RPMI7951 (cell line): Measurements from ENCODE around the gene KCTD1. TPM values are rescaled to one million over a fixed set of nuclear protein-coding genes. Genes with fewer than 3 reads are reported as not detected.

Experiments used
- DNase-seq: peaks from one replicate; pipeline ENCODE4 v3.0.0-alpha.2; 2012; ENCODE audit warnings: low read depth
- total RNA-seq: library from RNA; depleted of rRNA; stranded (reverse); fragments of >200 nt; shearing (Covaris generic); gene quantifications from 2 replicates; pipeline ENCODE4 v1.2.3, GENCODE V29; 2014

KCTD1 gene
- total RNA-seq, 1 experiment from 2014 or later, result 19.2 TPM

DNA sequence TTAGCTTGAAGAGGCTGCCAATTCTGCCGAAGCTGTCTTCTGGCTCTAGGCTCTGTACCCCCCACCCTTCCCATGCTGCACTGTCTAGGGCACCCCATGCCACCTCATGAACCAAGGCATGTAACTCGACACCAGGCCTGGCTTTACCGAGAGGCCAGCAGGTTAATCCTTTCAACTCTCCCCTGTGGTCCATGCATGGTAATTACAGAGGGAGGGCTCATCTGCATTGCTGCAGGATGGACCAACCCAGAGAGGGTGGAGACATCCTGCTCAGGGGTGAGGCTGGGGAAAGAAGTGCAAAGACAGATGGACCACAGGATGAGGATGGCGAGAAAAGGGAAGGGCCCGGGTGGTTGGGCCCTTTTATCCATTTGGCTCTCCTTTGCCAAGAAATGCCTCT lies 65.8 kb downstream of the KCTD1 start:
- peak; percentile 15 for DNase-seq

DNA sequence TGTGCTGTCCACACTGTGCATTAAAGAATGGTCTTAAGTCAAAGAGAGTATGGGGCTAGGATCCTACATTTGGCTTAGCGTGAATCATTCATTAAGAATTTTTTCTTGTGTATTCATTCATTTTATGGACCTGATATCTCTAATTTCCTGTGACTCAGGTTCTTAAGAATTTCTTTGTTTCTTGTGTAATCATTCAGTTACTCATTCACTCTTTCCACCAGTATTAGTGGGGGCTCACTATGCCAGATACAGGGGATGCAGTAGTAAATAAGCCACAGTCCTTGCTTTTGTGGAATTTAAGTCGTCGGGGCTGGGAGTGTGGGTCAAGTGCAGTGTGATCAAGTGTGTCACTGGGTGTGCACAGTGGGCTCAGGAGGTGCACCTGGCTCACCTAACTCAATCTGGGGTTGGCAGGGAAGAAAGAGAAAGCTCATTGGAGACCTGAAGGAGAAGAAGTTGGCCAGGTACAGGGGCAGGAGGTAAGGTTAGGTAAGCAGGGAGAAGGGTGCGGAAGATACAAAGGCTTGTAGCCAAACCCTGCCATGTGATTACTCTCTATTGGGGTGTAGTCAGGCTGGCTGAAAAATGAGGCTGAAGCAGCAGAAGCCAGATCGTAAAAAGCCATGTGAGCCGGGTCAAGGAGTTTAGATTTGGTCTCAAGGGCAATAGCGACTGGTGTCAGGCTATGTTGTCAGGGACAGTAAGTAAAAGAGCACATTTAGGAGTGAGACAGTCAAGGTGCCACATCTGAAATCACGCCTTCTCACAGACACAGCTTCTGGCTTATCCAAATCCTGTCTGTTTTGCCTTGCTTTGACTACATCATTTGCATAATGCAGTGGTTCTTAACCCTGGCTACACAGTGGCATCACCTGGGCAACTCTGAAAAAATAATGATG lies 67.2 kb downstream of the KCTD1 start:
- DNase-seq, result peak; percentile 89

DNA sequence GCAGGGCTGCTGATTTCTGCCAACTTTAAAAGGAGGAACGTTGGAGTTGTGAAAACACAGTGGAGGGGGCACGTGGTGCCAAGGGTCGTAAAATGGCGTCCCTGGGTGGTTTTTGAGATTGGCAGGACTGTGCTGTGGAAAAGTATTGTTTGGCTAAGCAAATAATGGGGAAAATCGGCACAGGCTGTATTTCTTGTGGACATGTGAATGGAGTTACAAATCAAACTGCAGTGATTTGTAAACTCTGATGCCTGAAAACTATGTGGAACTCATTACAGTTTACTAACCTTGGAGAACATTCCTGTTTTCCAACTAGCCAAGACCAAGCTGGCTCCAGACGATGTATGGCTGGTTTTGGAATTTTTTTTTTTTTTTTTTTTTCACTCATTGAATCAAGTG lies 68.7 kb downstream of the KCTD1 start:
- no peak for DNase-seq

DNA sequence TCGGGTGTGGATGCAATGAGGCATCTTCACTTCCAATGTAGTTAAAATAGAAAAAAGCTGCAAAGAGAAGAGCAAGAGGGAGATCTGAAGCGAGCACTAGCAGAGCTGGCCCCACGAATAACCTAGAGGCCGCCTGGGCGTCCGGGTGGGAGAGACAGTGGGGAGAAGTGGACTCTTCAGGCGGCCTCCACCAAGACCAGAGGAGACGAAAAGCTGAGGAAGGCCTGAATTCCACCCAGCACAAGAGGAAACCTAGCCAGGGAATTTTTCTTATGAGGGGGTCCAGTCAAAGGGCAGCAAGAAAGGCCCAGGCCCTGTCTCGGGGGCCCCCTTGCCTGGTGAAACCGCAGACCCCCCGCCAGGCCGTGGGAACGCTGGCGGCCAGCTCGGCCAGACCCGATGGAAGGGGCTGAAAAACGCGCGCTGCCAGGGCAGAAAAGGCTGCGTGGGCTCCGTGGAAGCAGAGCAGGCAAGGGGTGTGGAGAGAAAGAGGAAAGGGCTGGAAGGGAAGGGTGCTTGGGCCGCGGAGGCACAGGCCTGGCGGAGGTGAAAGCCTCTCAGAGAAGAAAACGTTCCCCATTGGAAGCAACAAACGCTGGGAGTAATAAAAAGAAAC lies 69.2 kb downstream of the KCTD1 start:
- DNase-seq, result no peak

DNA sequence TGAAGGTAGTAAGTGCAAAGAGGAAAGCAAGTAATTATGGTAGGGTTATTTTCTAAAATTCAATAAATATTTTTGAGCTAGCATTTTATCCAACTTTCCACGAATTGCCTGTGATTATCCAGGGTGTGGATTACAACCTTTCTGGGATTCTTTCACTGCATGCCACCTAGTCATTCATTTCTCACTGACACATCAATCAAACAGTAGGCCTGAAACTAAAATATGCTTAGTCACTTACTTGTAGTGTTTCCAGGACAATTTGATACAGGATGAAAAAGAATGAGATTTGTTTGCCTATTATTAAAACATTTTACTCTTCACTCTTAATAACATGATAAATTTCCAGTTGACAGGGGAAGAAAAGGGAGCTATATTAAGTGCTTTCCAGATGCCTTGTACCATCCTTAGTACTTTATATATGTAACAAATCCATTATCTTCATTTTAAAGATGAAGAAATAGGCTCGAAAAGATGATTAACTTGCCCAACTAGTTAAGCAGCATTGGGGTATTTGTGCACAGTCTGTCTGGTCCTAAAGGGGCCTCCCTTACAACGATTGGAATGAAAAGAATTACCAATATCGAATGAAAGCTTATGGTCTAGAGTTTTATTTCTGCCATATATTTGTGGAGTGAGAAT lies 70.4 kb downstream of the KCTD1 start:
- peak; percentile 6 for DNase-seq

DNA sequence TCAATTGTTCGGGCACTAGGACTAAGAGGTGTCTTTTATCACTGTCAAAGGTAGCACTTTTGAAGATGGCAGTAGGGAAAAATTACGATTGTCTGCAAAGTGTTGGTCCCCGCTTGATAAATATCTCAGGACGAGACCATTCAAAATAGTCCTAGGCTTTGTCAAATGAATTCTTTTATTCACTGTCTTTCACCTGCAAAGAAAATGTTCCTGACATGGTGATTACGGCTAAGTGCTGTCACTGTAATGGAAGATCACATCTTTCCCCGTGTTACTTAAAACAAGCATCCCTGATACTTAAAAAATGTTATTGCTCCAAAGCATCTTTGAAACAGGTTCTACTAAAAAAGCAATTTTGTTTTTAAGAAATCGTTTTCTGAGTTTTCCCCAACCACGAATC lies 71.7 kb downstream of the KCTD1 start:
- DNase-seq, result no peak

DNA sequence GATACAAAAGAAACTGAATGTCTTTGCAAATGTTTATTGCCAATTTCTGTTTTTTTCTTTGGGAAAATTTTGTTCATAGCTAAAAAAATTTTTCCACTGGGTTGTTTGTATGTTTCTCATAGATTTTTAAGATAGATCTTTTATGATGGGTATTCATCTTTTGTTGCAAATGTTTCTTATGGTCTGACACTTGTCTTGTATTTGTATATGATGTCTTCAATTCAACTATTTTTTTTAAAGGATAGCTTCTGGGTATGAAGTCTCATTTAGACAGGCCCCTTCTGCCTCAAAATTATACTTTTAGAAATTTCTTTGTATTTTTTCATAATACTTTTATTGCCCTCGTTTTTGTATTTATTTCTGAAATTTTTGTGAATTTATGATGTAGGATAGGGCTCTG lies 73.8 kb downstream of the KCTD1 start:
- DNase-seq, result no peak

DNA sequence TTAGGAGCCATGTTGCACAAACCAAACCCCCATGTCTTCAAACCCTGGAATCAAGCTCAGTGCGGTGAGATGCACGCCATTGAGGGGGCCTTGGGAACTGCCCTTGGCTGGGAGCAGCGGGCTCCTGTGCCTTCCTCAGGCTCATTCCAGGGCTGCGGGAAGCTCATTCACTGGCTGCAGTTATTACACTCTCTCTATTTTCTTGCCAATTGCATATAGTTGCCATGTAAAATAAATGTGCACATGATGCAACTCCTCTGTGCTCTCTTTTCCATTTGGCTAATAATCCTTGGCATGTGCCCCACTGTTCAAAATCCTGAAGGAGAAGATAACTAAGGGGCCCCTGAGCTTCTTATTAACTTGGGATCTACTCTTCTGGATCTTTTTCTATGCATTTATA lies 74.7 kb downstream of the KCTD1 start:
- DNase-seq, result no peak

DNA sequence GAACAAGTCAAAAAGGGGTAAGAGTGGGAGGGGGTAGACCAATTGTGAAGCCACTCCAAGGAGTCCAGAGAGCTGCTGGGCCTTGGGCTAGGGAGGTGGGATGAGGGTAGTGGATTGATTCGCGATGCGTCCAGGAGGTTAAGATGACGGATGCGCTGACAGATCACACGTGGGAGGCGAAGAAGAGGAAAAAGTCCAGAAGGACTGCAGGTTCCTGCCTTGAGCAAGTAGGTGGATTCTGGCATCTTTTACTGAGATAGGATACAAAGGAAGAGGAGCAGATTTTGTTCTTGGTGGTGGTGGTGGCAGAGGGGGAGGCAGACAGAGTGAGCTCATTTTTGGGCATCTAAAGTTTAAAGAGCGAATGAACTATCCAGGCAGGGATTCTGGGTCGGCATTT lies 76.5 kb downstream of the KCTD1 start:
- no peak for DNase-seq

DNA sequence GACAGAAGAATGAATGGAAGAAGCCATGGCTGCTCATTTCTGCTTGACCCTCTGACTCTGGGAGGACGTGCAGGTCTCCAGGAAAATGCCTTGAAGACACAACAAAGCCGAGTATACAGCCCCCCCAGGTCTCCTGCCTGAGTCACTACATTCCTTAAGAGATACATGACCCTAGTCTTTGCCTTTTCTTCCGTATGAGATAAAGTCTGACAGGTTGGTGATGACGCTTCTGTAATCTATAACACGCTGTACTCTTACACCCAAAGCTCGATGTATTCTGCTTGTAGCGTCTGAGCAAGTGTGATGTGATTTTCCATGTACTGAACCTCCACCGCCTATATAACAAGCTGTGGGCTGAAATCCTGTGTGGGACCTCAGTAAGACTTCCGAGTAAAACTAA lies 77.3 kb downstream of the KCTD1 start:
- DNase-seq, result peak; percentile 4

DNA sequence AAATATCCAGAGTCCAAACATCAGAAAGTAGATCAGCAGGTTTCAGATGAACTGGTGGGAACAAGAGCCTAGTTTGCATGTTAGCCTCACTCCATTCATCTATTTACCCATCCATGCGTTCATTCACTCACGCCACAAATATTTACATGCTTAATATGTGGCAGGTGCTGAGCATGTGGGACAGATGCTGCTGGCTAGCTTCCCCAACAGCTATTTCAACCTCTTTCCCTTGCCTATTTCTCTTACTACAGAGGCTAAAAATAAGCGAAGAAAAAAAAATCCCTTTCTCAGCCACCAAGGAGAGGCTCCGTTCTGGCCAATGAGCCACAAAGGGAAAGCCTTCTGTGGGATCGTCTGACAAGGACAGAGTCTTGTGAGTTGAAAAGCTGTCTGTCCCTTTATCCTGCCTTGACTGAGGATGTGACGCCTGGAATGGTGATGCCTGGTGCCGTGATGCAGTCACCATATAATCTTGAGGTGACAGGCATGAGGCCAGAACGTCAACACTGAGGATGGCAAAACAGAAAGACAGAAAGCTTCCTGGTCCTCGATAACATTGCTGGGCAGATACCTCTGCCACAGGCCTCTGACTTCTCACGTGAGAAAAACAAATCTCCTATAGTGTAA lies 78.2 kb downstream of the KCTD1 start:
- DNase-seq, result peak; percentile 29

DNA sequence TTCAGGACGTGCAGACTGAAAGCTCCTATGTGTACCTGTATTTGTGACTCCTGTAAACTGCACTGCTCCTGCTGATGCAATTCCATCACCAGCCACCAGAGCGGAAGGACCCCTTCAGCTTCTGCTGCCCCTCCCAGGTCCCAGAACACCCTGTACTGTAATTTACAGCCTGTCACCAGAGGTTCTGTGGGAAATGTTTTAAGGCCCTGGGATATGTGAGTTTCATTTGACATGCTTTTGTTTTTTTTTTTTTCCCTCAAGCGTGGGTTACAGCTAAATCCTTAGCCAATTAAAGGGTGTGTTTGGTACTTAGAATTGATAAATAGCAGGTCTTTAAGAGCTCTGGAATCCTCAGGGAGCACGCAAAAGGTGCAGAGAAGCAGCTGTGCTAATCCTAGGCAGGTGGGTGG lies 79.4 kb downstream of the KCTD1 start:
- peak; percentile 6 for DNase-seq

DNA sequence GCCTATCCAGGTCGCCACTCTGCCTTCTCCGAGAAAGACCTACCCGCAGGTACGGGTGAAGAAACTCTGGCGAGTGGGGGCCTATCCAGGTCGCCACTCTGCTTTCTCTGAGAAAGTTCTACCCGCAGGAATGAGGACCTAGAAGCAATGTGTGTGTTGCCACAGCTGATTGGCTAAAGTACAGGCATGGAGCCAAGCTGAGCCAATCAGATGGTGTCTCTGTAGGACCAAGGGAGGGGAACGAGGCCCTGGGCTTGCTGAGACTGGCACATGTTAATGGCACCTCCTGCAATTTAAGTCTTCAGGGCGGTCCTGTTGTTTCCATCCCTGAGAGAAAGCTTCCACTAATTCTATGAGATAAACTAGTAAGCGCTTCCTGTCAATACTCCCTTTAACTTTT lies 82.3 kb downstream of the KCTD1 start:
- DNase-seq, result no peak

DNA sequence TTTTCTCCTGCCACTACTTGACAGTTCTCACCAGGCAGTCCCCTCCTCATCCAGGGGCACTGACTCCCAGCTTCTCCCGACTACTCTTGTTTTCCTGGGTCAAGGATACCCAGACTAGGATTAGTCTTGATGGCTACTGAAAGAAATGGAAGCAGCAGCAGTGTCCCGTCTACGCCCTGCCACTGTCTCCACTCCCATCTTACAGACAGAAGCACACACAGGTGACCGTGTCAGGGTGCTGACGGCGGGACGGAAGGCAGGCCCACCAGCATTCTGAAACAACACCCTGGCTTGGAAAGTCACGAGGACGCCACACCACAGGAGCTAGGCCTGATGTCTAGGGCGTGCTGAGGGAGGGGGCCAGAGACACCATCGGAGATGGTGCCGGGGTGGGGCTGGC lies 82.9 kb downstream of the KCTD1 start:
- no peak for DNase-seq

DNA sequence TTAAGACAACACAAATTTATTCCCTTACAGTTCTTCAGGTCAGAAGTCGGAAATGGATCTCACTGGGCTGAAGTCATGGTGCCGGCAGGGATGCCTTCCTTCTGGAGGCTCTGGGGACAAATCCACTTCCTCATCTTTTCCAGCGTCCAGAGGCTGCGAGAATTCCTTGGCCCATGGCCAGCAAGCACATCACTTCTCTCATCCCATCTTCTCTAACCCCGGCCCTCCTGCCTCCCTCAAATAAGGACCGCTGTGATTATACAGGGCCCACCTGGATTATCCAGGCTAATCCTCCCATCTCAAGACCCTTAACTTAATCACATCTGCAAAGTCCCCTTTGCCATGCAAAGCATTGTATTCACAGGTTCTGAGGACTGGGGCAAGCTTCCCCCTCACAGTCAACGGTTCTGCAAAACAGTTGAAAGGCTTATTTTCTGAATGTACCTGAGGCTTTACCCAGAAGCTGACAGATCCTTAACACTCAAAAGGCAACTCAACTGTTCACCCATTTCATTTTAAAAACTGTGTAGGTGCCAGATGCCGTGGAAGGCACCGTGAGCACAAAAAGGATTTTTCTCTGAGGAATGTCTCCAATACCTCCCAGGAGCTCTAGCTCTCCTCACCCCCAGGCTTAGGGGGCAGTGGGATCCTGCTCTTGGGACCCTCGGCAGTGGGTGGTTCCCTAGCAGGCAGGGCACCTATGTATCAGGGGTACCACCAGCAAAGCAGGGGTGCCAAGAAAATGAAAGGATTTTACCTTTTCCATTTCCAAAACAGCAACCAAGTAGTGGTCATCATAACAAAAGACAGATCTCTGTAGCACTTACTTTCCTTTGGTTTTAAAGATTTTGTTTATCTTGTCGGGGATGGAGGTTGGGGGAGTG lies 84.0 kb downstream of the KCTD1 start:
- DNase-seq, result no peak

DNA sequence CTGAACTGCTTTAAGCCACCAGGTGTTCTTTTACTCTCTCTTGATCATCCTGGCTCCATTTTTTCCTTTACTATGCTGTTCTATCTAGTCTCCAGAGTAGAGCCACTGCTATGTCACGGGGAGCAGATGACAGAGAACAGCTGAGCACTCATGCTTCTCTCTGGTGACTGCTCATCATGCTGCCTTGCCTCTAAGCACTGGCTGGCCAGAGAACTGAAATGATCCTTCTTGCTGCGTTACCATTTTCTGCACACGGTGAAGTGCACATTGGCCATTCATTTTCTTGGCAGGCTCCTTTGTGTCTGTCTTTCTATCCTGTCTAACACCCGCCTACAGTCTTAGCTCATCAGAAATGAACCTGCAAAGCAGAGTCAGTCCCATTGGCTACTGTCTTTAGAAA lies 86.0 kb downstream of the KCTD1 start:
- DNase-seq, result no peak

DNA sequence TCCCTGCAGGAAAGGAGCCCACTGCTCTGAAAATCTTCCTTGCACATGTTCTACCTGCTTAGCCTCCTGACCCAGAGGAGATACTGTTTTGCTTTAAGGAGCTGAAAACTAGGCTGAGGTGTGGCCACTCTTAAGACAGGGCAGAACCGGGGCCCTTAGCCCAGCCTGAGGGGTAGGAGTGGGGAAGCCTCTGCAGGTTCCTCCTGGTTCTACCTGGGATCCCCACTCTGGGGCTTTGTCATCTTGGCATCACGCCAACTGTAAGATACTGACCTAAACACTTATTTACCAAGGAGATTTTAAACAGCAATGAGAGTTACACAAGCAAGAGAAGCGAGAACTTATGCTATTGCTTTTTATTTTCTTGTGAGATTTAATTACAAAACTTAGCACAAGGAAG lies 86.9 kb downstream of the KCTD1 start:
- DNase-seq, result no peak

DNA sequence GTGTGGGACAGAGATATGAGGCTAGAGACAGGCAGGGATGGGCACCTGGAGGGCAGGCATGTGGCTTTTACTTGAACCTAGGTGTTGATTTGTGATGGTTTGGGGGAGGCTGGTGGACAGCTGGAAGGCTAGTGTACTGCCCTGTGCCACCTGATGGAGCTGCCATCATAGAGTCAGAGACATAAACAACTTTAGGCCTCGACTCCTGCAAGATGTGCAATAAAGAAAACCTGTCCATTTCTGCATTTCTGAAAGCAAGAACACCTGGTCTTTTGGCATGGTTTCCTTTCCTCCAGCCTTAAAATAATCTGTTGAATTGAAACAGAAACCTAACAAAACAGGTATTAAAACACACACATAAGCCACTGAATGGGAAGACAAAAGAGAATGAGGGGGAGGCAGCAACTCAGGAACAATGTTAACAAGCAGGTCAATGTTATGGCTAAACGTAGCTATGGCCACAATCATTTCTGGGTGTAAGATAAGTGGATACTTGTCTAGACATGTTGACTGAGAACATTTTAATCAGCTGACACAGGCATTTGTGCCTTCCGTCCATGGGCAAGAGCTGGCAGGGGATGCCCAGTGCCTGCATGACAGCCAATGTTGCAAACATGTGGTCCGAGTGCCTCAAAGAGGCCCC lies 87.8 kb downstream of the KCTD1 start:
- no peak for DNase-seq

DNA sequence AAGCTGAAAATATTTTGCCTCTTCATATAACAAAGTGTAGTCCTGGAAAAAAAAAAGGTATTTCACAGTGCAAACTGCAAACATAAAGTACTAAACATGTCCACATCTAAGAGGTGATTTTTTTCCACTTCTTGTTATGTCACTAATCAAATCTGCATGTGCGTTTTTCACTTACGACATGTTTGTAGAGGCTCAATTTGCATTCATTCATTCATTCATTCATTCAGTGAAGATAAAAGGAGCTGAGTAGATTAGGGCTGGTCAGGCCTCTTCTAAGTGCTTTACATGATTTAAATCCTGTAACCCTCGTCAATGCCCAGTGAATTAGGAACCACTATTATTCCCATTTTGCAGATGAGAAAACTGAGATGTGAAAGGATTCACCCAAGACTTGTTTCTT lies 88.5 kb downstream of the KCTD1 start:
- no peak for DNase-seq

DNA sequence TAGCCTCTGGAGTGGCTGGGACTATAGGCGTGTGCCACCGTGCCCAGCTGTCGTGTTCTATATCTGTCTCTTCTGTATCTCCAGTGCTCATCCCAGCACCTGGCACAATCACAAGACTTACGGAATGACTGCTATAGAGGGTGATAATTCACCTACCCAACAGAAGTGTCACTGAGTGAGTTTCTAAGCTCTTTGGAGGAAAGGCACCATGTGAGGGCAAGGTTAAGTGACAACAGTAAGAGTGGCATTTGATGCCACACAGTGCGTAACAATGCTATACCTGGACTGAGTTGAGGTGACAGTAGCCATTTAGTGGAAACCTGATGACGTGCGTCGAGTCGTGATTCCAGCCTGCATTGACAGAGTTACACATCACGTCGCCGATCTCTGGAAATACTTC lies 89.0 kb downstream of the KCTD1 start:
- no peak for DNase-seq
